B cell (primary cell): Measurements from ENCODE around the gene AATK. TPM values are rescaled to one million over a fixed set of nuclear protein-coding genes. Genes with fewer than 3 reads are reported as not detected.

Experiments
- ATAC-seq: fragments of 200-7000 bp; cut with Tn5 transposase; one replicate; pipeline ENCODE4 v1.10.0; 2021; ENCODE audit warnings: low read depth, mild to moderate bottlenecking, moderate number of reproducible peaks, moderate library complexity
- CTCF ChIA-PET: fragments of 350-600 bp; sonication (Branson Sonifier 250); formaldehyde crosslinking; loops from one replicate; lab custom pipeline; 2021; ENCODE audit warnings: antibody characterized with exemption, inconsistent platforms; lab: Charles Lee
- POLR2A ChIA-PET: fragments of 350-600 bp; sonication (Branson Sonifier 250); formaldehyde crosslinking; loops from one replicate; lab custom pipeline; 2021; ENCODE audit warnings: antibody characterized with exemption; lab: Charles Lee
- DNase-seq: peaks from one replicate; pipeline ENCODE4 v3.0.0; 2013
- H2AFZ ChIP-seq: 2 replicates; pipeline ENCODE4 v1.6.1; 2012; ENCODE audit warnings: mild to moderate bottlenecking, low read depth, low read length; ENCODE audit not compliant: insufficient read depth, poor library complexity, severe bottlenecking
- H3K27ac ChIP-seq, 2 donors: 1 replicate in 1 of 2; 2 replicates in 1 of 2; pipeline ENCODE4 v1.5.1; 2012 to 2013; ENCODE audit warnings: low read length in 2 of 2, mild to moderate bottlenecking in 2 of 2, moderate library complexity in 1 of 2
- H3K27me3 ChIP-seq, 4 experiments: fragments of 200-600 bp in 1 of 4; sonication (generic) in 1 of 4; replicated peaks in 1 of 4; 1 replicate in 2 of 4; 2 replicates in 2 of 4; pipeline versions ENCODE4 v1.6.1 to v1.7.0; 2013 to 2016; ENCODE audit warnings: low read length in 3 of 4, mild to moderate bottlenecking in 2 of 4, mixed read lengths in 1 of 4, moderate library complexity in 1 of 4; ENCODE audit not compliant: insufficient read depth in 4 of 4, control insufficient read depth in 3 of 4; ENCODE audit errors: control extremely low read depth in 1 of 4
- H3K36me3 ChIP-seq, 2 experiments: replicated peaks in 1 of 2; 1 replicate in 1 of 2; 2 replicates in 1 of 2; pipeline versions ENCODE4 v1.6.1 to v1.7.1; 2013; ENCODE audit warnings: low read length in 1 of 2; ENCODE audit not compliant: insufficient read depth in 2 of 2, control insufficient read depth in 1 of 2; ENCODE audit errors: control extremely low read depth in 1 of 2, extremely low read depth in 1 of 2
- H3K4me1 ChIP-seq, 2 donors: fragments of 200-600 bp in 1 of 2; sonication (generic) in 1 of 2; 1 replicate in 1 of 2; 2 replicates in 1 of 2; pipeline versions ENCODE4 v1.5.1 to v1.6.1; 2013 to 2017; ENCODE audit warnings: low read length in 2 of 2; ENCODE audit not compliant: control insufficient read depth in 2 of 2, insufficient read depth in 2 of 2
- H3K4me2 ChIP-seq: replicated peaks from 2 replicates; pipeline ENCODE3; 2012; ENCODE audit warnings: mild to moderate bottlenecking, low read depth, low read length; ENCODE audit not compliant: poor library complexity, severe bottlenecking
- H3K4me3 ChIP-seq, 5 experiments: fragments of 200-600 bp in 1 of 5; sonication (generic) in 1 of 5; 1 replicate in 3 of 5; 2 replicates in 2 of 5; pipeline versions ENCODE4 v1.5.1 to v1.7.0; 2011 to 2016; ENCODE audit warnings: low read length in 4 of 5, mild to moderate bottlenecking in 4 of 5, low read depth in 2 of 5, control low read depth in 1 of 5, moderate library complexity in 1 of 5; ENCODE audit not compliant: insufficient read depth in 1 of 5; ENCODE audit errors: control extremely low read depth in 1 of 5, extremely low read depth in 1 of 5
- H3K79me2 ChIP-seq: fragments of 200-600 bp; sonication (generic); one replicate; pipeline ENCODE4 v1.6.0; 2016; ENCODE audit warnings: low read length; ENCODE audit not compliant: control insufficient read depth, insufficient read depth
- H3K9ac ChIP-seq: fragments of 200-600 bp; sonication (generic); 2 replicates; pipeline ENCODE4 v1.6.1; 2017; ENCODE audit warnings: mild to moderate bottlenecking, low read length, moderate library complexity
- H3K9me3 ChIP-seq, 3 donors: one replicate each; pipeline versions ENCODE4 v1.6.1 to v1.7.1; 2013; ENCODE audit warnings: low read length in 2 of 3; ENCODE audit not compliant: control insufficient read depth in 2 of 3, insufficient read depth in 1 of 3; ENCODE audit errors: control extremely low read depth in 1 of 3
- H4K20me1 ChIP-seq: 2 replicates; pipeline ENCODE4 v1.6.0; 2012; ENCODE audit warnings: mild to moderate bottlenecking, low read length; ENCODE audit not compliant: insufficient read depth, control insufficient read depth, poor library complexity, severe bottlenecking
- H3K27ac Mint-ChIP-seq: one replicate; pipeline ENCODE4 v1.8.0; 2021; ENCODE audit warnings: mixed read lengths
- H3K27me3 Mint-ChIP-seq: one replicate; pipeline ENCODE4 v1.8.0; 2021; ENCODE audit warnings: mixed read lengths
- H3K4me1 Mint-ChIP-seq: one replicate; pipeline ENCODE4 v1.8.0; 2021; ENCODE audit warnings: mixed read lengths
- H3K4me3 Mint-ChIP-seq: one replicate; pipeline ENCODE4 v1.8.0; 2021; ENCODE audit warnings: mixed read lengths
- H3K9me3 Mint-ChIP-seq: one replicate; pipeline ENCODE4 v1.8.0; 2022; ENCODE audit warnings: mixed read lengths; ENCODE audit not compliant: insufficient read depth
- CTCF ChIP-seq: fragments of 200-600 bp; IDR thresholded peaks from one replicate; pipeline ENCODE4 v1.8.0; 2022; ENCODE audit warnings: antibody characterized with exemption, mild to moderate bottlenecking
- EZH2 ChIP-seq: IDR thresholded peaks from 2 replicates; pipeline ENCODE4 v1.6.1; 2012; ENCODE audit warnings: borderline replicate concordance, low read depth, mild to moderate bottlenecking, moderate library complexity, low read length; ENCODE audit not compliant: insufficient read depth, poor library complexity, severe bottlenecking
- WGBS: methylation state at CpG from one replicate; pipeline ENCODE4 v1.1.5; 2013; ENCODE audit warnings: missing lambda C conversion rate; ENCODE audit not compliant: insufficient coverage; 5-methylcytosine and 5-hydroxymethylcytosine counted together
- intact Hi-C: fragments of 100-400 bp; cut with micrococcal nuclease; formaldehyde crosslinking; loops from one replicate; pipeline ENCODE4 v1.10.0; 2022
- polyA plus RNA-seq: library from polyadenylated mRNA; depleted of rRNA; stranded (reverse); fragments of >200 nt; gene quantifications from 2 replicates; pipeline ENCODE4 v1.2.3, GENCODE V29; 2012
- total RNA-seq, 2 donors: library from RNA; stranded (reverse); fragments of 120-200 nt in 1 of 2; gene quantifications; 1 replicate in 1 of 2; 2 replicates in 1 of 2; pipeline versions ENCODE4 v1.2.3 to v1.2.4, GENCODE V29; 2013 to 2022

The AATK gene
- total and polyA plus RNA-seq, 2 donors (not counting 1 experiment from before 2014, with no cell fraction given) = 0.21 to 1.7 TPM

GRCh38 chr17:81160306-81160705 is 5.7 kb downstream of the AATK start:
- peaks cover 25% of the 10 kb centered on the region for H3K27me3 Mint-ChIP-seq
- Histone ChIP-seq H3K79me2 (no peaks in the 10 kb centered on the region), H3K9ac (no peak overlapping the region), H3K4me3 (no peak overlapping the region), H4K20me1 (no peaks in the 10 kb centered on the region), H3K4me2 (peak overlapping the region; percentile 43), H3K4me1 (peaks cover 2 to 12% of the 10 kb centered on the region in 2 donors), H3K9me3 (no peaks in the 10 kb centered on the region), H3K27me3 (peaks cover 0 to 35% (median 9%) of the 10 kb centered on the region in 4 experiments), H3K27ac (no peak overlapping the region), H3K36me3 (no peaks in the 10 kb centered on the region), H2AFZ (peak overlapping the region; percentile 38)
- H3K4me3 Mint-ChIP-seq = no peak overlapping the region
- TF ChIP-seq EZH2 = no peak
- no peak for TF ChIP-seq CTCF
- POLR2A ChIA-PET = no interaction called here
- CTCF ChIA-PET = no interaction called here
- no peaks in the 10 kb centered on the region for H3K9me3 Mint-ChIP-seq
- ATAC-seq = no peak
- no peak overlapping the region for H3K27ac Mint-ChIP-seq
- DNase-seq = no peak
- peaks cover 2% of the 10 kb centered on the region for H3K4me1 Mint-ChIP-seq
- 3% methylated on average over 28 of the region's 28 CpGs for WGBS
- intact Hi-C loops = no loop called here

DNA sequence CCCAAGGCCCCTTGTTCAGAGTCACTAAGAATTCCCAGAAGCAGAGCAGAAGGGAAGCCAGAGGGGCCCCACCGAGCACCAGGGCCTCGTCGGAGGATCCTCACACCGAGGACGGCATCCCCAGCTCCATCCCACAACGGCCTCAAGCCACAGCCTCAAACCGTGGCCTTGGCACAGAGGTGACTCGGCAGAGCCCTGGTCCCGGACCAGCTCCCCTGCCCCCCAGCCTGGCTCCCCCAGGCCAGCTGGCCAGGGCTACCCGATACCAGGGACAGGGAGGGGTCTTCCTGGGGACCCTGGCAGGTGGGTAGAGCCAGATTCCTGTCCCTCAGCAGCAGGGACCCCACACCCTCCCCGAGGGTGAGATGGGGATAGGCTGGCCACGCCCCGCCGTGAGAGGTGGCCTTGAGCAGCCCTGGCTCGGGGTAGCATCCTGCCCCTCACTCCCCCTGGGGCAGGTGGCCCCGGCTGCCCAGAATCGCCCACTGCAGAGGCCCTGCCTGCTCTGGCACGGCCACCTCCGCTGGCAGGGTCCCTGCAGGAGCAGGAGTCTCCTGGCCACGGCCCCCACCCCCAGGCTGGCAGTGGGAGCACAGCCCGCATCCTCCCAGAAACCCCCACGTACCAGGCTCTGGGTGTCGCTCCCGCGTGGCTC is 6.3 kb downstream of the AATK start:
- no peaks in the 10 kb centered on the region for H3K36me3 ChIP-seq
- ChIA-PET CTCF (no interaction called here), POLR2A (no interaction called here)
- WGBS = 54% methylated on average over 23 of the region's 25 CpGs
- H3K79me2 ChIP-seq = no peaks in the 10 kb centered on the region
- no peak for DNase-seq
- no peak overlapping the region for H3K4me3 ChIP-seq
- H3K9me3 Mint-ChIP-seq = no peaks in the 10 kb centered on the region
- H3K9ac ChIP-seq = no peak overlapping the region
- intact Hi-C loops = no loop called here
- H3K4me2 ChIP-seq = peak overlapping the region; percentile 43
- peaks cover 2% of the 10 kb centered on the region for H3K4me1 Mint-ChIP-seq
- H3K27me3 Mint-ChIP-seq = peaks cover 23% of the 10 kb centered on the region
- no peak overlapping the region for H3K27ac ChIP-seq
- H4K20me1 ChIP-seq = no peaks in the 10 kb centered on the region
- peaks cover 0 to 10% of the 10 kb centered on the region in 2 donors for H3K4me1 ChIP-seq
- no peak for ATAC-seq
- H3K9me3 ChIP-seq = no peaks in the 10 kb centered on the region
- H3K27ac Mint-ChIP-seq = no peak overlapping the region
- H3K27me3 ChIP-seq = peaks cover 0 to 30% (median 7%) of the 10 kb centered on the region in 4 experiments
- TF ChIP-seq EZH2 (no peak), CTCF (no peak)
- no peak overlapping the region for H2AFZ ChIP-seq
- no peak overlapping the region for H3K4me3 Mint-ChIP-seq
